Measurements from ENCODE around the gene MAT2A. TPM values are rescaled to one million over a fixed set of nuclear protein-coding genes. Genes with fewer than 3 reads are reported as not detected.

Gene MAT2A
- total RNA-seq, 1 experiment from 2014 or later, result 309 TPM

- Histone ChIP-seq H3K4me1 (ENCODE audit: insufficient read depth, low read length) (peaks cover 10% of the 10 kb centered on the region), H3K36me3 (ENCODE audit: low read depth, low read length) (no peaks in the 10 kb centered on the region), H3K27me3 (ENCODE audit: low read length) (no peaks in the 10 kb centered on the region), H3K4me2 (ENCODE audit: low read length) (no peak overlapping the region), H3F3A (ENCODE audit: low read length, unreplicated experiment) (no peaks in the 10 kb centered on the region), H4K20me1 (ENCODE audit: low read length) (no peaks in the 10 kb centered on the region), H3K9me3 (ENCODE audit: low read length) (no peaks in the 10 kb centered on the region), H3K27ac (ENCODE audit: low read length) (no peak overlapping the region), H3K9ac (ENCODE audit: low read length) (no peak overlapping the region), H3K4me3 (ENCODE audit: low read length) (no peak overlapping the region), H3K79me2 (ENCODE audit: low read length) (peaks cover 21% of the 10 kb centered on the region), H3K9me2 (replicated peaks; ENCODE audit: low read length) (no peaks in the 10 kb centered on the region), H2AFZ (ENCODE audit: low read length) (no peak overlapping the region)
- POLR2A ChIA-PET (ENCODE audit: unreplicated experiment), result interaction anchor here (0.5 kb wide), 1 partner anchor 498 kb away, joined by 3 read pairs; no protein-coding TSS in a partner anchor
- no peak for TF ChIP-seq EZH2phosphoT487 (IDR thresholded peaks at IDR 0.05; ENCODE audit: borderline replicate concordance, low read length)
- no peak for TF ChIP-seq CTCF (conservative IDR thresholded peaks at IDR 0.05; ENCODE audit: low read depth, low read length)
- TF ChIP-seq EZH2 (IDR thresholded peaks at IDR 0.05; ENCODE audit: low read length, unreplicated experiment), result no peak
- CTCF ChIA-PET, result no interaction called here
- no peak for DNase-seq
- BruUV-seq (replicated peaks), result no TSS peak
- intact Hi-C loops (cut with micrococcal nuclease), result no loop called here
- no peak for ATAC-seq
Observed at GRCh38 chr2:85564144-85564563, 25.2 kb downstream of the MAT2A start.

DNA sequence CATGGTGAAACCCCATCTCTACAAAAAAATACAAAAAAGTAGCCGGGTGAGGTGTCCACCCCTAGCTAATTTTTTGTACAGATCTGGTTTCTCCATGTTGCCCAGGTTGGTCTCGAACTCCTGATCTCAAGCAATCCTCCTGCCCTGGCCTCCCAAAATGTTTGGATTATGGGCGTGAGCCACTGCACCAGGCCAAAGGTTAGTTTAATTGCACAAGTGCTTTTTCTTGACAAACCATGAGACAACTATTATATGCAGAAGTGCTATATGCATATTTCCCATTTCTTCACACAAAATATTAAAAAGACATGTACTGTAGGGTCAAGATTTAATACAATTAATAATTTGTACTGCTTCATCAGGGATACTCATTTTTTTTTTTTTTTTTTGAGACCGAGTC lies 27.3 kb downstream of the MAT2A start:
- Histone ChIP-seq H3K36me3 (ENCODE audit: low read depth, low read length) (no peaks in the 10 kb centered on the region), H3K27me3 (ENCODE audit: low read length) (no peaks in the 10 kb centered on the region), H3K27ac (ENCODE audit: low read length) (no peak overlapping the region), H3K79me2 (ENCODE audit: low read length) (no peaks in the 10 kb centered on the region), H3K4me2 (ENCODE audit: low read length) (no peak overlapping the region), H4K20me1 (ENCODE audit: low read length) (no peaks in the 10 kb centered on the region), H3K9me2 (replicated peaks; ENCODE audit: low read length) (no peaks in the 10 kb centered on the region), H3K9me3 (ENCODE audit: low read length) (no peaks in the 10 kb centered on the region), H2AFZ (ENCODE audit: low read length) (no peak overlapping the region), H3F3A (ENCODE audit: low read length, unreplicated experiment) (no peaks in the 10 kb centered on the region), H3K9ac (ENCODE audit: low read length) (no peak overlapping the region), H3K4me3 (ENCODE audit: low read length) (no peak overlapping the region), H3K4me1 (ENCODE audit: insufficient read depth, low read length) (no peaks in the 10 kb centered on the region)
- ChIA-PET POLR2A (ENCODE audit: unreplicated experiment) (no interaction called here), CTCF (no interaction called here)
- intact Hi-C loops (cut with micrococcal nuclease), result no loop called here
- no peak for ATAC-seq
- no TSS peak for BruUV-seq (replicated peaks)
- no peak for DNase-seq
- TF ChIP-seq EZH2phosphoT487 (IDR thresholded peaks at IDR 0.05; ENCODE audit: borderline replicate concordance, low read length), result no peak
- no peak for TF ChIP-seq EZH2 (IDR thresholded peaks at IDR 0.05; ENCODE audit: low read length, unreplicated experiment)
- TF ChIP-seq CTCF (conservative IDR thresholded peaks at IDR 0.05; ENCODE audit: low read depth, low read length), result no peak

- Histone ChIP-seq H3K36me3 (ENCODE audit: low read depth, low read length) (no peaks in the 10 kb centered on the region), H3K27ac (ENCODE audit: low read length) (no peak overlapping the region), H3K9me3 (ENCODE audit: low read length) (no peaks in the 10 kb centered on the region)
Observed at GRCh38 chr2:85575739-85576138, 36.8 kb downstream of the MAT2A start.

More at GRCh38 chr2:85575739-85576138, 36.8 kb downstream of the MAT2A start:
- no peak overlapping the region for H3K9ac ChIP-seq (ENCODE audit: low read length)
- H4K20me1 ChIP-seq (ENCODE audit: low read length), result no peaks in the 10 kb centered on the region
- H3K4me1 ChIP-seq (ENCODE audit: insufficient read depth, low read length), result peaks cover 18% of the 10 kb centered on the region
- no peaks in the 10 kb centered on the region for H3K9me2 ChIP-seq (replicated peaks; ENCODE audit: low read length)
- no peak overlapping the region for H3K4me2 ChIP-seq (ENCODE audit: low read length)
- ChIA-PET POLR2A (ENCODE audit: unreplicated experiment) (interaction anchor here (0.5 kb wide), 1 partner anchor 24 kb away, joined by 3 read pairs; no protein-coding TSS in a partner anchor), CTCF (no interaction called here)
- peaks cover 24% of the 10 kb centered on the region for H3K79me2 ChIP-seq (ENCODE audit: low read length)
- H2AFZ ChIP-seq (ENCODE audit: low read length), result no peak overlapping the region
- no peaks in the 10 kb centered on the region for H3K27me3 ChIP-seq (ENCODE audit: low read length)
- ATAC-seq (no peak), DNase-seq (no peak)
- no TSS peak for BruUV-seq (replicated peaks)
- no peaks in the 10 kb centered on the region for H3F3A ChIP-seq (ENCODE audit: low read length, unreplicated experiment)
- H3K4me3 ChIP-seq (ENCODE audit: low read length), result no peak overlapping the region
- intact Hi-C loops (cut with micrococcal nuclease), result no loop called here
- TF ChIP-seq CTCF (conservative IDR thresholded peaks at IDR 0.05; ENCODE audit: low read depth, low read length) (no peak), EZH2 (IDR thresholded peaks at IDR 0.05; ENCODE audit: low read length, unreplicated experiment) (no peak), EZH2phosphoT487 (IDR thresholded peaks at IDR 0.05; ENCODE audit: borderline replicate concordance, low read length) (no peak)

All from PC-3 (cell line).